Osteoblast (primary cell): ENCODE data around the gene ZDHHC8. TPM values are rescaled to one million over a fixed set of nuclear protein-coding genes. Genes with fewer than 3 reads are reported as not detected.

ENCODE experiments used
- DNase-seq: peaks from one replicate; pipeline ENCODE4 v3.0.0; 2011; ENCODE audit warnings: low spot score, mixed read lengths; ENCODE audit not compliant: insufficient read length; ENCODE audit errors: missing footprints
- H2AFZ ChIP-seq: 2 replicates; pipeline ENCODE4 v1.6.0; 2011; ENCODE audit warnings: mild to moderate bottlenecking, low read length
- H3K27ac ChIP-seq: 2 replicates; pipeline ENCODE4 v1.5.1; 2011; ENCODE audit warnings: mild to moderate bottlenecking, low read depth, low read length, moderate library complexity
- H3K27me3 ChIP-seq: 2 replicates; pipeline ENCODE4 v1.6.0; 2012; ENCODE audit warnings: mild to moderate bottlenecking, control low read depth, inconsistent platforms, low read length, moderate library complexity; ENCODE audit not compliant: insufficient read depth
- H3K36me3 ChIP-seq: 2 replicates; pipeline ENCODE4 v1.5.1; 2011; ENCODE audit warnings: mild to moderate bottlenecking, low read length, control low read depth, moderate library complexity; ENCODE audit not compliant: insufficient read depth
- H3K4me1 ChIP-seq: 2 replicates; pipeline ENCODE4 v1.5.1; 2011; ENCODE audit warnings: mild to moderate bottlenecking, low read length, control low read depth, moderate library complexity; ENCODE audit not compliant: insufficient read depth
- H3K4me2 ChIP-seq: 2 replicates; pipeline ENCODE4 v1.6.0; 2011; ENCODE audit warnings: mild to moderate bottlenecking, low read length; ENCODE audit not compliant: insufficient read depth
- H3K4me3 ChIP-seq: fragments of 200-600 bp; sonication (generic); 3 replicates; pipeline ENCODE4 v1.5.1; 2012; ENCODE audit warnings: mild to moderate bottlenecking, low read length, inconsistent platforms; ENCODE audit not compliant: insufficient read depth
- H3K79me2 ChIP-seq: 2 replicates; pipeline ENCODE4 v1.6.0; 2012; ENCODE audit warnings: mild to moderate bottlenecking, low read length, control low read depth, inconsistent platforms; ENCODE audit not compliant: insufficient read depth
- H3K9me3 ChIP-seq: 2 replicates; pipeline ENCODE4 v1.5.1; 2011; ENCODE audit warnings: low read depth, low read length, control low read depth
- H4K20me1 ChIP-seq: 2 replicates; pipeline ENCODE4 v1.6.0; 2012; ENCODE audit warnings: mild to moderate bottlenecking, low read length, control low read depth; ENCODE audit not compliant: insufficient read depth
- total RNA-seq: library from RNA; depleted of rRNA; stranded (reverse); fragments of >200 nt; gene quantifications from 2 replicates; pipeline ENCODE4 v1.2.3, GENCODE V29; 2012
- TF ChIP-seq, protein P1 (sequence below): IDR thresholded peaks from 2 replicates; pipeline ENCODE4 v1.5.1; 2011; ENCODE audit warnings: mild to moderate bottlenecking, low read depth, low read length, moderate library complexity; ENCODE audit errors: extremely low read depth

Gene ZDHHC8
- total RNA-seq, 1 donor, result 9.8 TPM

DNA sequence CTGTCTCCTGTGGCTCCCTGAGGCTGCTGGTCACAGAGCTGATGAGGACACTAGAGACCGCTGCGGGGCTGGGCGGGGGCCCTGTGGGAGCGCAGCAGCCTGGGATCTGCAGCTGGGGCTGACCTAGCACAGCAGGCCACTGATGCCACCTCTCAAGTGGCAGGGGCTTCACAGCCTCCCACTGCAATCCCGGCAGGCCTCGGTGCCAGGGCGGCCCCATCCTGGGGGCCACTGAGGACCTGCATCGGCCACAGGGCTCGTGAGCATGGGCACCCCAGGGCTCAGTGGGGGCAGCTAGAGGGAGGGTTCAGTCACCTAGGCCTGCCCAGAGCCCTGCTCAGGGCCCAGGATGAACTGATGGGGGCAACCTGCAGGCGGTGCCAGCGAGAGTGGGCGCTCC, 33.8 kb downstream of the ZDHHC8 start:
- no peak overlapping the region for H3K4me2 ChIP-seq
- TF ChIP-seq, protein P1, sequence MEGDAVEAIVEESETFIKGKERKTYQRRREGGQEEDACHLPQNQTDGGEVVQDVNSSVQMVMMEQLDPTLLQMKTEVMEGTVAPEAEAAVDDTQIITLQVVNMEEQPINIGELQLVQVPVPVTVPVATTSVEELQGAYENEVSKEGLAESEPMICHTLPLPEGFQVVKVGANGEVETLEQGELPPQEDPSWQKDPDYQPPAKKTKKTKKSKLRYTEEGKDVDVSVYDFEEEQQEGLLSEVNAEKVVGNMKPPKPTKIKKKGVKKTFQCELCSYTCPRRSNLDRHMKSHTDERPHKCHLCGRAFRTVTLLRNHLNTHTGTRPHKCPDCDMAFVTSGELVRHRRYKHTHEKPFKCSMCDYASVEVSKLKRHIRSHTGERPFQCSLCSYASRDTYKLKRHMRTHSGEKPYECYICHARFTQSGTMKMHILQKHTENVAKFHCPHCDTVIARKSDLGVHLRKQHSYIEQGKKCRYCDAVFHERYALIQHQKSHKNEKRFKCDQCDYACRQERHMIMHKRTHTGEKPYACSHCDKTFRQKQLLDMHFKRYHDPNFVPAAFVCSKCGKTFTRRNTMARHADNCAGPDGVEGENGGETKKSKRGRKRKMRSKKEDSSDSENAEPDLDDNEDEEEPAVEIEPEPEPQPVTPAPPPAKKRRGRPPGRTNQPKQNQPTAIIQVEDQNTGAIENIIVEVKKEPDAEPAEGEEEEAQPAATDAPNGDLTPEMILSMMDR, result no peak
- H4K20me1 ChIP-seq, result no peaks in the 10 kb centered on the region
- H3K4me3 ChIP-seq, result no peak overlapping the region
- H3K36me3 ChIP-seq, result no peaks in the 10 kb centered on the region
- H3K9me3 ChIP-seq, result no peaks in the 10 kb centered on the region
- H3K27ac ChIP-seq, result no peak overlapping the region
- H2AFZ ChIP-seq, result no peak overlapping the region
- no peaks in the 10 kb centered on the region for H3K27me3 ChIP-seq
- no peak for DNase-seq
- no peaks in the 10 kb centered on the region for H3K4me1 ChIP-seq
- H3K79me2 ChIP-seq, result no peaks in the 10 kb centered on the region

DNA sequence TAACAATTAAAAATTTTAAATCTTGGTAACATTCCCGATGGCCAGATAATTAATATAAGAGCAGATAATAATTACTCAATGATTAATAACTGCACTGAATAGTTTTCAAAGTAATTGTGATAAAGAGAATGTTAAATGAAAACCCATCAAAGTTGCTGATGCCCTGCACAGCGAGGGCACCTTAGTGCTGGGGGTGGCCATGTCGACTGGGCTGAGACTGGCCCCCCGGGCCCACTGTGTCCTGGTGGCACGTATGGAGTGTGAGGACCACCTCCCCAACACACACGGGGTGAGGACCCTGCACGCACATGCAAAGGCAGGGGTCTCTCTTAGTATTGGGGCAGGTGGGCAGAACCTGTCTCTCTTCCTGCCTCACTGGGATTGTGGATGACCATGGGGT, 34.3 kb downstream of the ZDHHC8 start:
- TF ChIP-seq, protein P1, result no peak
- no peak overlapping the region for H3K27ac ChIP-seq
- H3K4me2 ChIP-seq, result no peak overlapping the region
- H3K79me2 ChIP-seq, result no peaks in the 10 kb centered on the region
- DNase-seq, result no peak
- no peak overlapping the region for H3K4me3 ChIP-seq
- no peaks in the 10 kb centered on the region for H3K27me3 ChIP-seq
- H3K9me3 ChIP-seq, result no peaks in the 10 kb centered on the region
- no peaks in the 10 kb centered on the region for H3K36me3 ChIP-seq
- no peaks in the 10 kb centered on the region for H4K20me1 ChIP-seq
- no peaks in the 10 kb centered on the region for H3K4me1 ChIP-seq
- H2AFZ ChIP-seq, result no peak overlapping the region

DNA sequence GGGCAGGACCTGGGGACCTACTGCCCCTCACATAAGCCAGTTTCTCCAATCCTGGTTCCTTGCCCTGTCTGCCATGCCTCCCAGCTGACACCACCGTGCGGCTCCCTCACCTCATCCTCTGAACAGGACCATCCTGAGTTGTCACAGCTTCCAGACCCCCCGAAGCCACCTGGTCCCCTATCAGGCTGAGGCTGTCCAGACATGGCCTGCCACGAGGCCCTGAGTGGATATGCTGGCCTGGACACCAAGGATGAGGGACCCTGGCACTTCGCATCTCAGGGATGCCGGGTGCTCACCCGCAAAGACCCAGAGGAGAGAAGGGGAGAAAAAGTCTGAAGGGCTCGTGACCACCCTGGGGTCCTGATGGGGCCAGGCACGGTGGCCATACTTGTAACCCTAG, 35.1 kb downstream of the ZDHHC8 start:
- H4K20me1 ChIP-seq, result no peaks in the 10 kb centered on the region
- H3K27ac ChIP-seq, result no peak overlapping the region
- no peaks in the 10 kb centered on the region for H3K27me3 ChIP-seq
- no peaks in the 10 kb centered on the region for H3K79me2 ChIP-seq
- H3K4me1 ChIP-seq, result no peaks in the 10 kb centered on the region
- TF ChIP-seq, protein P1, result no peak
- no peak overlapping the region for H3K4me2 ChIP-seq
- H3K4me3 ChIP-seq, result no peak overlapping the region
- H3K36me3 ChIP-seq, result no peaks in the 10 kb centered on the region
- no peak for DNase-seq
- H3K9me3 ChIP-seq, result no peaks in the 10 kb centered on the region
- no peak overlapping the region for H2AFZ ChIP-seq

DNA sequence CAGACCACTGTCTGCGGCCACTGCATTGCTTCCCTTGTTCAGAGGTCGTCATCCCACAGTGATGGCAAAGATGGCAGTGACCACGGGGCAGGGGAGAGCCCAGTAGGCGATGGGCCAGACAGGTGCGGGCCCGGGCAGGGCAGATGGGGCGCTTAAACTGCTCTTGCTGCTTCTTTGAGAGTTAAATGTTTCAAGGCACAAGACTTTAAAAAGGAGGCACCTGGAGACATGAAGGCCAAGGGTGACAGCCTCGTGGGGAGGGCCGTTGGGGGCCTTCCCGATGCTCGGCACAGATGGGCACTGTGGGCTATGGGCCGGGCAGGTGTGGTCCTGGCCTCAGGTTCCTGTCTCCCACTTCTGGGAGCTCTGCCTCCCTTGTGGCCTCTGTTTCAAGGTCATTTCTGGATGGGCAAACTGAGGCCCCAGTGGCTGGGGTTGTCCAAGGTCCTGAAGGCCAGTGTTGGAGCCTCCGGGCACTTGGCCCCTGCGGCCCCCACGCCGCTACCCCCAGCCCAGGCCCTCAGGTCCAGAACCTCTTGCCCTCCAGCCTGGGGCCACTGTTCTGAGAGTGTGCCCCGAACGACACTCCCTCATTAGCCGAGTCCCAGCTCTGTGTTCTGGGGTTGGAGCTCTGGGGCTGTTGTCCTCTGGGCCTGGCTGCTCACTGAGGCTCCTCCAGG, 36.2 kb downstream of the ZDHHC8 start:
- no peaks in the 10 kb centered on the region for H3K4me1 ChIP-seq
- TF ChIP-seq, protein P1, result no peak
- no peaks in the 10 kb centered on the region for H3K79me2 ChIP-seq
- no peaks in the 10 kb centered on the region for H4K20me1 ChIP-seq
- H3K27me3 ChIP-seq, result no peaks in the 10 kb centered on the region
- DNase-seq, result no peak
- H3K36me3 ChIP-seq, result no peaks in the 10 kb centered on the region
- no peaks in the 10 kb centered on the region for H3K9me3 ChIP-seq
- no peak overlapping the region for H3K27ac ChIP-seq
- no peak overlapping the region for H2AFZ ChIP-seq
- H3K4me3 ChIP-seq, result no peak overlapping the region
- H3K4me2 ChIP-seq, result no peak overlapping the region
